K562 (cell line): ENCODE measurements around the gene CMBL. TPM values are rescaled to one million over a fixed set of nuclear protein-coding genes. Genes with fewer than 3 reads are reported as not detected.

Experiments used
- CCAR2 ChIP-seq: fragments of 200-400 bp; formaldehyde crosslinking; IDR thresholded peaks from 2 replicates; pipeline ENCODE4 v1.6.1; 2017; ENCODE audit warnings: mild to moderate bottlenecking, low read depth, low read length
- CREB1 ChIP-seq, 2 experiments: sonication (generic) in 1 of 2; formaldehyde crosslinking in 1 of 2; IDR thresholded peaks; 2 replicates each; pipeline versions ENCODE4 v1.6.1 to v1.8.0; 2012 to 2022; ENCODE audit warnings: inconsistent platforms in 1 of 2, mild to moderate bottlenecking in 1 of 2, missing genetic modification reagents in 1 of 2, moderate library complexity in 1 of 2
- ESRRA ChIP-seq: fragments of 450-650 bp; IDR thresholded peaks from 2 replicates; pipeline ENCODE4 v1.6.1; 2014; ENCODE audit warnings: low read depth, mild to moderate bottlenecking, moderate library complexity, borderline replicate concordance
- FIP1L1 ChIP-seq: fragments of 200-400 bp; formaldehyde crosslinking; IDR thresholded peaks from 2 replicates; pipeline ENCODE4 v1.6.1; 2018; ENCODE audit warnings: mild to moderate bottlenecking, low read depth, low read length; ENCODE audit not compliant: poor library complexity, severe bottlenecking
- FOXM1 ChIP-seq, 2 experiments: fragments of 450-650 bp in 1 of 2; sonication (generic) in 1 of 2; formaldehyde crosslinking in 1 of 2; IDR thresholded peaks; 2 replicates each; pipeline versions ENCODE4 v1.6.1 to v1.9.0; 2017 to 2022; ENCODE audit warnings: low read depth in 2 of 2, mild to moderate bottlenecking in 2 of 2, missing genetic modification reagents in 1 of 2, moderate library complexity in 1 of 2
- HNRNPL ChIP-seq: fragments of 200-400 bp; formaldehyde crosslinking; IDR thresholded peaks from 2 replicates; pipeline ENCODE4 v1.6.1; 2017; ENCODE audit warnings: low read depth, mild to moderate bottlenecking, low read length
- KDM5B ChIP-seq: fragments of 200-600 bp; sonication (generic); IDR thresholded peaks from 2 replicates; pipeline ENCODE4 v1.6.1; 2012; ENCODE audit warnings: low read depth, mild to moderate bottlenecking, moderate library complexity, low read length, control low read depth, inconsistent platforms; ENCODE audit not compliant: insufficient replicate concordance
- KLF16 ChIP-seq: IDR thresholded peaks from 2 replicates; pipeline ENCODE4 v1.6.1; 2016; ENCODE audit warnings: antibody characterized with exemption
- MAFK ChIP-seq: IDR thresholded peaks from 2 replicates; pipeline ENCODE4 v1.6.1; 2011; ENCODE audit warnings: low read length, improper control_type of control experiment
- POLR2A ChIP-seq: fragments of 450-650 bp; conservative IDR thresholded peaks from 2 replicates; pipeline ENCODE4 v1.6.1; 2016
- RBM39 ChIP-seq: fragments of 200-400 bp; formaldehyde crosslinking; optimal IDR thresholded peaks from 2 replicates; pipeline ENCODE3; 2018; ENCODE audit warnings: low read depth, low read length
- SIN3A ChIP-seq, 2 experiments: fragments of 150-350 bp in 1 of 2; IDR thresholded peaks; 2 replicates each; pipeline ENCODE4 v1.6.1; 2011 to 2016; ENCODE audit warnings: borderline replicate concordance in 2 of 2, low read depth in 2 of 2, low read length in 2 of 2, mild to moderate bottlenecking in 2 of 2, moderate library complexity in 2 of 2; ENCODE audit not compliant: control insufficient read depth in 1 of 2
- SRSF3 ChIP-seq: fragments of 200-400 bp; formaldehyde crosslinking; IDR thresholded peaks from 2 replicates; pipeline ENCODE4 v1.6.1; 2016; ENCODE audit warnings: mild to moderate bottlenecking, low read length, moderate library complexity; ENCODE audit not compliant: insufficient read depth
- TGIF2 ChIP-seq: sonication (generic); formaldehyde crosslinking; IDR thresholded peaks from 2 replicates; pipeline ENCODE4 v1.8.1; 2022; ENCODE audit warnings: mild to moderate bottlenecking, missing genetic modification reagents, moderate library complexity
- TRIM24 ChIP-seq, 2 experiments: fragments of 450-650 bp; IDR thresholded peaks; 2 replicates each; pipeline ENCODE4 v1.6.1; 2016
- ZNF184 ChIP-seq: sonication (generic); formaldehyde crosslinking; IDR thresholded peaks from 2 replicates; pipeline ENCODE4 v1.5.0; 2020; ENCODE audit warnings: missing genetic modification reagents
- ZNF232 ChIP-seq: sonication (generic); formaldehyde crosslinking; IDR thresholded peaks from 2 replicates; pipeline ENCODE4 v1.8.0; 2022; ENCODE audit warnings: mild to moderate bottlenecking, missing genetic modification reagents
- ZNF384 ChIP-seq: IDR thresholded peaks from 2 replicates; pipeline ENCODE4 v1.6.1; 2012; ENCODE audit warnings: low read depth, low read length, improper control_type of control experiment
- ZNF407 ChIP-seq: fragments of 450-650 bp; IDR thresholded peaks from 2 replicates; pipeline ENCODE4 v1.6.1; 2016; ENCODE audit warnings: low read depth
- ZNF766 ChIP-seq: fragments of 200-800 bp; sonication (Bioruptor generic); conservative IDR thresholded peaks from 2 replicates; pipeline ENCODE4 v1.6.1; 2016; ENCODE audit warnings: missing genetic modification characterization, missing compliant biosample characterization
- ZNF79 ChIP-seq: fragments of 250-450 bp; sonication (Bioruptor Pico); IDR thresholded peaks from 2 replicates; pipeline ENCODE4 v1.4.0; 2020; ENCODE audit warnings: low read depth, mild to moderate bottlenecking, moderate library complexity
- polyA plus RNA-seq, 8 experiments: library from polyadenylated mRNA; depleted of rRNA in 4 of 8; stranded (reverse) in 5 of 8; unstranded in 3 of 8; fragments of >200 nt; fragmentation: Nextera tagmentation in 2 of 8; fragmentation: Illumina TruSeq in 1 of 8; extraction: Ambion mirVana in 2 of 8; extraction: Trizol in 1 of 8; gene quantifications; 2 replicates each; pipeline versions ENCODE4 v1.2.1 to v1.2.3, GENCODE V29; 2011 to 2014; ENCODE audit warnings: inconsistent platforms in 1 of 8, missing spikeins in 1 of 8
- total RNA-seq, 7 experiments: library from RNA; depleted of rRNA in 6 of 7; stranded (reverse); fragments of >200 nt in 6 of 7; fragmentation: Illumina TruSeq in 2 of 7; extraction: Trizol in 2 of 7; gene quantifications; 2 replicates each; pipeline versions ENCODE4 v1.2.1 to v1.2.3, GENCODE V29; 2011 to 2021; ENCODE audit warnings: low replicate concordance in 1 of 7

CMBL gene
- total and polyA plus RNA-seq, 9 of the 15 experiments (the other 6 are each of a cell fraction or from before 2014, with no cell fraction given), result 22.6 to 192 (median 71.1) TPM

- TF ChIP-seq SRSF3, result no peak
- no peak for TF ChIP-seq RBM39
- TF ChIP-seq POLR2A, result no peak
- TF ChIP-seq ZNF384, result peak; percentile 75
- 0 out of 2 replicates have a peak, but pooled peaks have one; percentile 24 for TF ChIP-seq ZNF766 (CRISPR knock-in tag)
- TF ChIP-seq SIN3A (IDR thresholded peaks at IDR 0.05; ENCODE audit: borderline replicate concordance in 2 of 2, control insufficient read depth in 1 of 2, low read depth in 2 of 2, low read length in 2 of 2), result no peak
- TF ChIP-seq HNRNPL, result no peak
- 0 out of 2 replicates have a peak, but pooled peaks have one; percentile 44 for TF ChIP-seq ZNF79 (CRISPR knock-in tag)
- 0 out of 2 replicates have a peak, but pooled peaks have one; percentile 11 for TF ChIP-seq ESRRA
- TF ChIP-seq FIP1L1, result no peak
- TF ChIP-seq TGIF2 (CRISPR knock-in tag), result no peak
- no peak for TF ChIP-seq CCAR2
- TF ChIP-seq ZNF407, result no peak
- TF ChIP-seq KDM5B, result no peak
- no peak for TF ChIP-seq MAFK
- TF ChIP-seq FOXM1 (IDR thresholded peaks at IDR 0.05; ENCODE audit: low read depth), result peak; percentile 27; the same call in 1 of the 2 replicates
- TF ChIP-seq FOXM1 (CRISPR knock-in tag; IDR thresholded peaks at IDR 0.05; ENCODE audit: low read depth), result no peak
- TF ChIP-seq TRIM24 (IDR thresholded peaks at IDR 0.05), result 0 out of 4 replicates have a peak, but pooled peaks have one; percentile 23 to 28
- no peak for TF ChIP-seq ZNF184 (CRISPR knock-in tag)
- no peak for TF ChIP-seq KLF16
- TF ChIP-seq ZNF232 (CRISPR knock-in tag), result no peak
- TF ChIP-seq CREB1 (IDR thresholded peaks at IDR 0.05), result no peak
- TF ChIP-seq CREB1 (CRISPR knock-in tag; IDR thresholded peaks at IDR 0.05), result no peak
These were observed 4.1 kb upstream of the CMBL start (continued) for GRCh38 chr5:10311595-10312425.
